Uterus (tissue), 2 donors: ENCODE results near the gene CCNJ.

Experiments
- POLR2A ChIP-seq, 2 donors: fragments of 450-650 bp; IDR thresholded peaks; one replicate each; pipeline ENCODE4 v1.6.1; 2016; ENCODE audit warnings: antibody characterized with exemption in 2 of 2, mild to moderate bottlenecking in 1 of 2, moderate library complexity in 1 of 2
- TF ChIP-seq, protein P1 (sequence below), 4 experiments: fragments of 200-600 bp in 2 of 4; fragments of 450-650 bp in 2 of 4; sonication (generic) in 2 of 4; IDR thresholded peaks; one replicate each; pipeline ENCODE4 v1.5.1; 2016 to 2019; ENCODE audit warnings: antibody characterized with exemption in 4 of 4, mild to moderate bottlenecking in 2 of 4, moderate library complexity in 1 of 4

DNA sequence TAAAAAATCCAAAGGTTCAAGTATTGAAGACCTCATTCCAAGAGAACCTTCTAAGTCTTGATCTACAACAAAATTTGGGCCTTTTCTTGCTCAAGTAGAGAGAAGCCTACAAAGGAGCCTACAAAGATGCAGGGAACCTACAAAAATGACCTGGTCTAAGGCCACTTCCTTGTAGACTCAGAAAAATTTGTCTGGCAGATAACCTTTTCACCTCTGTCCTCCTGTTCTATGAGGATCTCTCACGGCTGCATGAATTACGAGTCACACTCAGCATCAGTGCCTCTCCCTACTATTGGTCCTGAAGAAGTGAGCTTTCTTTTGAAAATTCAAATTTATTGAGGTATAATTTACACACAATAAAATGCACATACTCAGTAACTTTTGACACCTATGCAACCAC lies 29.3 kb downstream of the CCNJ start:
- TF ChIP-seq, protein P1, sequence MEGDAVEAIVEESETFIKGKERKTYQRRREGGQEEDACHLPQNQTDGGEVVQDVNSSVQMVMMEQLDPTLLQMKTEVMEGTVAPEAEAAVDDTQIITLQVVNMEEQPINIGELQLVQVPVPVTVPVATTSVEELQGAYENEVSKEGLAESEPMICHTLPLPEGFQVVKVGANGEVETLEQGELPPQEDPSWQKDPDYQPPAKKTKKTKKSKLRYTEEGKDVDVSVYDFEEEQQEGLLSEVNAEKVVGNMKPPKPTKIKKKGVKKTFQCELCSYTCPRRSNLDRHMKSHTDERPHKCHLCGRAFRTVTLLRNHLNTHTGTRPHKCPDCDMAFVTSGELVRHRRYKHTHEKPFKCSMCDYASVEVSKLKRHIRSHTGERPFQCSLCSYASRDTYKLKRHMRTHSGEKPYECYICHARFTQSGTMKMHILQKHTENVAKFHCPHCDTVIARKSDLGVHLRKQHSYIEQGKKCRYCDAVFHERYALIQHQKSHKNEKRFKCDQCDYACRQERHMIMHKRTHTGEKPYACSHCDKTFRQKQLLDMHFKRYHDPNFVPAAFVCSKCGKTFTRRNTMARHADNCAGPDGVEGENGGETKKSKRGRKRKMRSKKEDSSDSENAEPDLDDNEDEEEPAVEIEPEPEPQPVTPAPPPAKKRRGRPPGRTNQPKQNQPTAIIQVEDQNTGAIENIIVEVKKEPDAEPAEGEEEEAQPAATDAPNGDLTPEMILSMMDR (IDR thresholded peaks at IDR 0.05): no peak
- TF ChIP-seq POLR2A (IDR thresholded peaks at IDR 0.05): no peak
